T follicular helper cell (primary cell): ENCODE data around the gene TOM1L2.
"Not testable (repeated sequence)": the region's sequence is repeated elsewhere in the genome, so short reads cannot be mapped to it uniquely, and the experiment has no call there.

Source experiments
- DNase-seq: peaks from one replicate; pipeline ENCODE4 v3.0.0-alpha.2; 2020; ENCODE audit warnings: low read depth

Gene TOM1L2

DNA sequence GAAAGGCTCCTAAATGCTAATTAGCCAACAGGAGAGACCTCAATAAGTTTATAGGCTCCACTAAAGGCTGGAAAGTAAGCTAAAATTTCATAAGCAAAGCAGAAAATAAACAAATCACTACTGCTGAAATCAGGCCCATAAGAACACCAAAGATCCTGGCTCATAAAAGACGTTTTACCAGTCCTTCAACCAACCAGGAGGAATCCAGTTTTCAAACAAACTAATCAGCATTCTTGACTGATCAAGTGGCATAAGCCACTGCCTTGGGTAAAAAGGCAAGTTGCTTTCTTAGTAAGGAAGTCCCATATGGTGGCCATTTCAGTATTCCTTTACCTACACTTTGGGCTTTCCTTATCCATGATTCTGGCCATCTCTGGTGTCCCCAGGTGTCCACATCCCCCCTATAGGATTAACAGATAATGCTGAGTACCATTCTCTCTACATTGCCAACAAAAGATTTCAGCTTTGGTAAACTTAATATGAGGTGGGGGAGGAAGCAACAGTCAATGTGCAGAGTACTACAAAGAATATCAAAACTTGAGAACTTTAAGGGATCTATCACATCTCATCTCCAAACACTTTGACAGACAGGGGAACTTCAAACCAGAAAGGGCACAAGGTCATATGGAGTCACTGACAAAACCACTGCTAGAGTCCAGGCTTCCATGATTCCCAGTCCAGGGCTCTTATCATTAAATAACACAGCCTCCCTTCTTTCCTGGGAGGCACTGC lies 1.3 kb downstream of the TOM1L2 start:
- DNase-seq = no peak

DNA sequence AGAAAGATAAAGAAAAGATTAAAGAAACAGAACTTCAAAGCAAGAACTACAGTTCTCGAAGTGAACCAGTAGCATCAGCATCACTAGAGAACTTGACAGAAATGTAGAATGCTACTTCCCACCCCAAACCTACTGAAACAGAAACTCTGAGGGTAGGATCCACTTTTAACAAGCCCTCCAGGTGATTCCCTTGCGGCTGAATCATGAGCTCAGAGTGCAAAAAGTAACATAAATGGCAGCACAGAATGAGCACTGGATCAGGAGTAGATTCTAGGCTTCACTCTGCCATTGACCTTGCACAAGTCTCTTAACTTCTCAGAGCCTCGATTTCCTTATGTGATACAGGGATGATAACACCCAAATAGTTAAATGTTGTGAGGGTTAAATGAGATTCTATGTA lies 5.8 kb downstream of the TOM1L2 start:
- DNase-seq = no peak

- DNase-seq = no peak
These were observed 7.0 kb downstream of the TOM1L2 start for GRCh38 chr17:17965152-17965721.

- no peak for DNase-seq
These were observed 7.5 kb downstream of the TOM1L2 start for GRCh38 chr17:17964710-17965109.

DNA sequence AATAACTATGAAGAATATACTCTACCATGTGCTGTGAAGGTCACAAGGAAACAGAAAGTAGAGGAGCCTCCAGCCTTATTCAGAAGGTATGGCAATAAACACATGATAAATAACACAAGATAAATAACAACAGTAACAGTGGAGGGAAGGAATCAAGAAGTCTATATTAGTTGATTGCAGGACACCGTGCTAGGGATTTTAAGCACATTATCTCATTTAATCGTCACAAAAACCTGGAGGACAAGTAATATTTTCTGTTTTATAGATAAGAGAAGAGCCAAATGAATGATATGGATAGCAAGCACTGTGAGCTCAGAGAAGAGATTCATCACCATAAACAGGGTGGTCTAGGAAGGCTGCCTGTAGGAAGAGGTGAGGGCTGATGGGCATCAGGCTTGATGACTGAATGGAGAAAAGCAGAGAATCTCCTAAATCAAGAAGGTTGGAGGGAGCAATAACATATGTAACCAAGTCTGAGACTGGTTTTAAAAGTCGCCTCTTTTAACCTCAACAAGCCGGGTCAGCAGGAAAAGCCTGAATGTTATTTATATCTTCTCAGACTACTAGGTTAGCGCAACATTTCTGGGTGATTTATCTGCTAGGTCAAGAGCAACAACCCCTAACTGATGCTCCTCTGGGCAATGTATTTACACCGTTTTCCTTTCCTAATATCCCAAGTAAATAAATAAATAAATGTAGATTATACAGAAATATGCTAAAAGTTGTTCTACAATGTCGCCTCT lies 8.3 kb downstream of the TOM1L2 start:
- no peak for DNase-seq

DNA sequence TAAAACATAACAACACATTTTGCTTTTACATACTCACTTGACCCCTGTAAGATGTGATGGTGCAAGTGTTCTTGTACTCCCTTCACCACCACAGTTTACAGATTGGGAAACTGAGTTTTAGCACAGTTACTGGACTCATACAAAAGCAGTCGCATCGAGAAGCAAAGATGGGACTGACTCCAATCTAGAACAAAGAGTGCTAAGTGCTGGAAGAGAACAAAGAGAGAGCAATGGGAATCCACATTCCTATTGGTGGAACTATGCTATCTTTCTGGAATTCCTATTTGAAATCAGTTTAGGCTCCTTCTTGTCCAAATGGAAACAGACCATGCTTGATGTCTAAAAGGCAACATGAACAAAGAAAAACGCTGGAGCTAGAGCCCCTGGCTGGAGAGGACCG lies 9.1 kb downstream of the TOM1L2 start:
- DNase-seq = no peak

DNA sequence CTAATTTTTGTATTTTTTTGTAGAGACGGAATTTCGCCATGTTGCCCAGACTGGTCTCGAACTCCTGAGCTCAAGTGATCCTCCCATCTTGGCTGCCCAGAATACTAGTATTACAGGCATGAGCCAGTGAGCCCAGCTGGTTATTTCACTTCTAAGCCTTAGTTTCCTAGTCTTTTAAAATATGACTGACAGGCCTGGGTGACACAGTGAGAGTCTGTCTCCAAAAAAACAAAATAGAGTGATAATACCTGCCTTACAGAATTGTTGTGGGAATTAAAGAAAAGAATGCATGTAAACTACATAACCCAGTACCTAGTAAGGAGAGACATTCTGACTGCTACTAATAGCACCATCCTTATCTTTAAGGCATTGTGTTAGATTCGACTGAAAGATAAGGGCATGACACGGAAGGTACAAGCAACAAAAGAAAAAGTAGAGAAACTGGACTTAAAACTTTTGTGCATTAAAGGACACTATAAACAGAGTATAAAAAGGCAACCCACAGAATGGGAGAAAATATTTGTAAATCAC lies 11.6 kb downstream of the TOM1L2 start:
- no peak for DNase-seq

- no peak for DNase-seq
These were observed 12.5 kb downstream of the TOM1L2 start for GRCh38 chr17:17959520-17960361.

GRCh38 chr17:17958982-17959381 lies 13.2 kb downstream of the TOM1L2 start:
- no peak for DNase-seq

- DNase-seq = no peak
These were observed 14.7 kb downstream of the TOM1L2 start for GRCh38 chr17:17957584-17957916.

DNA sequence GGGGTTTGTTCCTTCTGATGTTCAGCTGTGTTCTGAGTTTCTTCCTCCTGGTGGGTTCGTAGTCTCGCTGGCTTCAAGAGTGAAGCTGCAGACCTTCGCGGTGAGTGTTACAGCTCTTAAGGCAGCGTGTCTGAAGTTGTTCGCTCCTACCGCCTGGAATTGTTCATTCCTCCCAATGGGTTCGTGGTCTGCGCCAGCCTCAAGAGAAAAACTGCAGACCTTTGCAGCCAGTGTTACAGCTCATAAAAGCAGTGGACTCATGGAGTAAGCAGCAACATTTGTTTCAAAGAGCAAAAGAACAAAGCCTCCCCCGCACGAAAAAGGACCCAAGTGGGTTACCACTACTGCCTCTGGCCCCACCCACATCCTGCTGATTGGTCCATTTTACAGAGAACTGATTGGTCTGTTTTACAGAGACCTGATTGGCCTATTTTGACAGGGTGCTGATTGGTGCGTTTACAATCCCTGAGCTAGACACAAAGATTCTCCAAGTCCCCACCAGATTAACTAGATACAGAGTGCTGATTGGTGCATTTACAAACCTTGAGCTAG lies 16.3 kb downstream of the TOM1L2 start:
- DNase-seq = not testable (repeated sequence)

- no peak for DNase-seq
These were observed 18.1 kb downstream of the TOM1L2 start for GRCh38 chr17:17954079-17954478.

DNA sequence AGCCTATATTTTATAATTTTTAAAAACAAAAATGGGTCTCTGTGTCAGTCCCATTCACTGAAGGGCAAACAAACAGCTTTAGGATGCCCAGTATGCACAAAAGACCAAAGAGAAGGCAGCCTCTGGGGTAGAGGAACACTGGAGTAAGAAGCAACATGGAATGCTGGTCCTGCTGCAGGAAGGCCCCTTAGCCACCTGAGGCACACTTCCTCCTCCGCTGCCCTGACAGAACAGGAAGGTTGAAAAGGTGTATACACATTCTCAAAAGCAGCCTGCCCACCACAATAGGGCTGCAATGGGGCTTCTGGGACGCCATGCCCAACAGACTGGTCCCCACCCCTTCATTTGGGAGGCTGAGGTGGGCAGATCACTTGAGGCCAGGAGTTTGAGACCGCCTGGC lies 19.5 kb downstream of the TOM1L2 start:
- DNase-seq = no peak

GRCh38 chr17:17951524-17951923 lies 20.7 kb downstream of the TOM1L2 start:
- no peak for DNase-seq

GRCh38 chr17:17950806-17951205 lies 21.4 kb downstream of the TOM1L2 start:
- no peak for DNase-seq

- DNase-seq = no peak
These were observed 21.9 kb downstream of the TOM1L2 start for GRCh38 chr17:17950347-17950746.

GRCh38 chr17:17947966-17948365 lies 24.2 kb downstream of the TOM1L2 start:
- no peak for DNase-seq

GRCh38 chr17:17947309-17947708 lies 24.9 kb downstream of the TOM1L2 start:
- no peak for DNase-seq

DNA sequence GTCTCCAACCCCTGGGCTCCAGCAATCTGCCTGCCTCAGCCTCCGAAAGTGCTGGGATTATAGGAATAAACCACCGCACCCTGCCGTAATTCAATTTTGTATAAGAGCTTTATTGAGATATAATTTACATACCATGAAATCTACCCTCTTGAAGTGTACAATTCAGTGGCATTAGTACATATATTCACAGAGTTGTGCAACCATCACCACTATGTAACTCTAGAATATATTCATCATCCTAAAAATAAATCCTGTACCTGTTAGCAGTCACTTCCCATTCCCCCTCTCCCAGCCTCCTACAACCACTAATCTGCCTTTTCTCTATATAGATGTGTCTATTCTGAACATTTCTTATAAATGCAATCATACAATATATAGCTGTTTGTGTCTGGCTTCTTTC lies 26.1 kb downstream of the TOM1L2 start:
- no peak for DNase-seq

DNA sequence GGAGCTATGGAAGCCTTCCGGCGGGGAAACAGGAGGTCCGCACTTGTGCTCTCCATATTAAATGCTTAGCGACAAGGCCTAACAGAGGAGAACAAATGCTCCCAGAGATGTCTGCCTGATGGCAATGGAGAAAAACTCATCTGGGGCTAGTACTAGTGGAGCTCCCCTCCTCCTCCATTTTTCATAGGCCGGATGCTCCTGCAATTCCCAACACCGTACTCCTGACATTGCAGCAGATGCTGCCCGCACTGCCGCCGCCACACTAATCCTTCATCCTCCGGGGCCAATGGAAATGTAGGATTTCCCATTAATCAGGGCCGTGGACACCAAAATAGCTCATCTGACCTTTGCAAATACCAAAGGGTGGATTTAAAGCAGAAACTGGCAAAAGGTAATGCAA lies 27.5 kb downstream of the TOM1L2 start:
- no peak for DNase-seq

GRCh38 chr17:17944242-17944641 lies 28.0 kb downstream of the TOM1L2 start:
- DNase-seq = no peak
